AG09309 (cell line): Measurements from ENCODE around the gene PDE6G.

Experiments
- DNase-seq: peaks from one replicate; pipeline ENCODE4 v3.0.0-alpha.2; 2010; ENCODE audit warnings: low read depth
- H3K4me3 ChIP-seq: 2 replicates; pipeline ENCODE4 v1.5.1; 2011; ENCODE audit warnings: mild to moderate bottlenecking, low read depth, low read length, moderate library complexity; ENCODE audit not compliant: control insufficient read depth
- CTCF ChIP-seq: IDR thresholded peaks from 2 replicates; pipeline ENCODE4 v1.5.1; 2011; ENCODE audit warnings: mild to moderate bottlenecking, low read depth, low read length, inconsistent platforms; ENCODE audit not compliant: insufficient read depth, control insufficient read depth; ENCODE audit errors: missing control alignments

Gene PDE6G

GRCh38 chr17:81664051-81664470 lies 7.7 kb upstream of the PDE6G start:
- no peak overlapping the region for H3K4me3 ChIP-seq
- no peak for TF ChIP-seq CTCF
- no peak for DNase-seq

DNA sequence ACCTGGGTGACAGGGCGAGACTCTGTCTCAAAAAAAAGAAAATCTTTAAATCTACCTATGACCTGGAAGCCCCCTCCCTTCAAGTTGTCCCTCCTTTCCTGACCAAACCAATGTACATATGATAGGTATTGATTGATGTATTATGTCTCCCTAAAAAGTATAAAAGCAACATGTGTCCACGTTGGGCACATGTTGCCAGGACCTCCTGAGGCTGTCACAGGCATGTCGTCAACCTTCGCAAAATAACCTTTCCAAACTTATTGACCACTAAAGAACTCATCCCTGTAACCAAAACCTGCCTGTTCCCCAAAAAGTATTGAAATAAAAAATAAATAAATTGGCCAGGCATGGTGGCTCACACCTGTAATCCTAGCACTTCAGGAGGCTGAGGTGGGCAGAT lies 5.7 kb upstream of the PDE6G start:
- H3K4me3 ChIP-seq, result no peak overlapping the region
- TF ChIP-seq CTCF, result no peak
- no peak for DNase-seq

DNA sequence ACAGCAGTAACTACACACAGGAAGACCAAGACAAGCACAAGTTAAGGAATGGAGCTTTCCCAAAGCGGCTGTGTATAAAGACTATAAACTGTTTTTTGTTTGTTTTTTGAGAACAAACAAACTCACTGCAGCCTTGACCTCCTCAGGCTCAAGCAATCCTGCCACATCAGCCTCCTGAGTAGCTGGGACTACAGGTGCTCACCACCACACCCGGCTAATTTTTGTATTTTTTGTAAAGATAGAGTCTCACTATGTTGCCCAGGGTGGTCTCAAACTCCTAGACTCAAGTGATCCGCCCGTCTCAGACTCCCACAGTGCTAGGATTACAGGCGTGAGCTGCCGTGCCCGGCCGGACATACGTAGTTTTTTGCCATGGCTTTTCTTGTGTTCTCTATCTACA lies 4.1 kb upstream of the PDE6G start:
- no peak overlapping the region for H3K4me3 ChIP-seq
- DNase-seq, result no peak
- TF ChIP-seq CTCF, result no peak

DNA sequence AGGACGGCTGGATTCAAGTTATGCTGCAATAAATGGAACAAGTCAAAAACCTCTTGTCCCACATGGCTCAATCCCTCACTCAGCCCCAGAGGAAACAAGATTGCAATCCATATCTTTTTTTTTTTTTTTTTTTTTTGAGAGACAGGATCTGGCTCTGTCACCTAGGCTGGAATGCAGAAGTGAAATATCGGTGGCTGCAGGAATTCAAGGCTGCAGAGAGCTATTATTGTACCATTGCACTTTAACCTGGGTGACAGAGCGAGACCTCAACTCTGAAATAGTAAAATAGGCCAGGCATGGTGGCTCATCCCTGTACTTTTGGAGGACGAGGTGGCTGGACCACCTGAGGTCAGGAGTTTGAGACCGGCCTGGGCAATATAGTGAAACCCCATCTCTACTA lies 2.7 kb upstream of the PDE6G start:
- no peak overlapping the region for H3K4me3 ChIP-seq
- DNase-seq, result no peak
- no peak for TF ChIP-seq CTCF

DNA sequence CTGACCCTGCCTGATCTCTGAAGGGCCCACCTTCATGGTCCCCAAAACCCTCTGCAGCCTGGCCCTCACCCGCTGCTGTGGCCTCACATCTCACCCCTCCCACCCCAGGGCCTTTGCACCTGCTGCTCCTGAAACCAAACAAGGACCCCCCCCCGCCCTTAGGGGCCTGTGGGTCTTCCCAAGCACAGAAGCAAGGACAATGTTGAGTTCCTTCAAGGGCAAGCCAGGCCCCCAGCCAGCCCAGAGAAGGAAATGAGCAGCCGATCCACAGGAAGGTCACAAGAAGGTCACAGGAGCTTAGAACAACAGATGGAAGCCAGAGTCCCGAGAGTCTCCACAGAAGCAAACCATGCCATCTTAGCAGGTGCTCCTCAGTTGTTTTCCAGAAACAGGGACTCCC lies 493 bp upstream of the PDE6G start:
- no peak for TF ChIP-seq CTCF
- DNase-seq, result no peak

GRCh38 chr17:81655378-81656117 lies 794 bp downstream of the PDE6G start:
- TF ChIP-seq CTCF, result no peak
- no peak overlapping the region for H3K4me3 ChIP-seq
- DNase-seq, result no peak

More for the DNA sequence above, 493 bp upstream of the PDE6G start:
- no peak overlapping the region for H3K4me3 ChIP-seq
